Myocyte (in vitro differentiated cells): ENCODE measurements around the gene ANKHD1. TPM values are rescaled to one million over a fixed set of nuclear protein-coding genes. Genes with fewer than 3 reads are reported as not detected.
A peak's percentile ranks its signal among the peaks of the same experiment; 100 is the strongest.

Source experiments
- DNase-seq: peaks from one replicate; pipeline ENCODE4 v3.0.0-alpha.2; 2012; ENCODE audit warnings: low read depth
- total RNA-seq: library from RNA; depleted of rRNA; stranded (reverse); fragments of >200 nt; gene quantifications from 2 replicates; pipeline ENCODE4 v1.2.3, GENCODE V29; 2014

Gene ANKHD1
- total RNA-seq, 1 donor from 2014 or later: 39.7 TPM

- DNase-seq: no peak
Observed at GRCh38 chr5:140367256-140368013, 34.2 kb upstream of the ANKHD1 start.

- no peak for DNase-seq
Observed at GRCh38 chr5:140371356-140372151, 30.1 kb upstream of the ANKHD1 start.

- DNase-seq: peak; percentile 75
Observed at GRCh38 chr5:140372971-140373487, 28.6 kb upstream of the ANKHD1 start.

- no peak for DNase-seq
Observed at GRCh38 chr5:140381351-140381750, 20.3 kb upstream of the ANKHD1 start.

GRCh38 chr5:140381972-140382371, 19.7 kb upstream of the ANKHD1 start:
- DNase-seq: no peak

- DNase-seq: no peak
Observed at GRCh38 chr5:140382866-140383265, 18.8 kb upstream of the ANKHD1 start.

GRCh38 chr5:140383300-140383699, 18.3 kb upstream of the ANKHD1 start:
- DNase-seq: no peak

- no peak for DNase-seq
Observed at GRCh38 chr5:140388052-140388451, 13.6 kb upstream of the ANKHD1 start.

GRCh38 chr5:140391312-140391711, 10.3 kb upstream of the ANKHD1 start:
- no peak for DNase-seq

- no peak for DNase-seq
Observed at GRCh38 chr5:140391732-140392131, 9.9 kb upstream of the ANKHD1 start.

- DNase-seq: no peak
Observed at GRCh38 chr5:140393738-140394137, 7.9 kb upstream of the ANKHD1 start.

GRCh38 chr5:140398379-140398811, 3.2 kb upstream of the ANKHD1 start:
- DNase-seq: no peak

- DNase-seq: no peak
Observed at GRCh38 chr5:140399979-140400729, 1.5 kb upstream of the ANKHD1 start.

GRCh38 chr5:140400730-140401361, 787 bp upstream of the ANKHD1 start:
- peak; percentile 98 for DNase-seq

- peak; percentile 49 for DNase-seq
Observed at GRCh38 chr5:140402258-140403074, 833 bp downstream of the ANKHD1 start.

GRCh38 chr5:140403613-140404012, 2.0 kb downstream of the ANKHD1 start:
- no peak for DNase-seq

- DNase-seq: no peak
Observed at GRCh38 chr5:140408750-140409241, 7.2 kb downstream of the ANKHD1 start.

GRCh38 chr5:140413230-140413629, 11.6 kb downstream of the ANKHD1 start:
- no peak for DNase-seq

GRCh38 chr5:140417235-140417634, 15.6 kb downstream of the ANKHD1 start:
- no peak for DNase-seq
